Activated gamma-delta T cell treated with Interleukin-2 at 50 U/mL for 16 hours (primary cell): ENCODE data around the gene RANBP10.
A peak's percentile ranks its signal among the peaks of the same experiment; 100 is the strongest.

Source experiments
- DNase-seq: peaks from one replicate; pipeline ENCODE4 v3.0.0-alpha.2; 2020

Gene RANBP10

GRCh38 chr16:67736858-67737257 is 69.5 kb downstream of the RANBP10 start:
- no peak for DNase-seq

DNA sequence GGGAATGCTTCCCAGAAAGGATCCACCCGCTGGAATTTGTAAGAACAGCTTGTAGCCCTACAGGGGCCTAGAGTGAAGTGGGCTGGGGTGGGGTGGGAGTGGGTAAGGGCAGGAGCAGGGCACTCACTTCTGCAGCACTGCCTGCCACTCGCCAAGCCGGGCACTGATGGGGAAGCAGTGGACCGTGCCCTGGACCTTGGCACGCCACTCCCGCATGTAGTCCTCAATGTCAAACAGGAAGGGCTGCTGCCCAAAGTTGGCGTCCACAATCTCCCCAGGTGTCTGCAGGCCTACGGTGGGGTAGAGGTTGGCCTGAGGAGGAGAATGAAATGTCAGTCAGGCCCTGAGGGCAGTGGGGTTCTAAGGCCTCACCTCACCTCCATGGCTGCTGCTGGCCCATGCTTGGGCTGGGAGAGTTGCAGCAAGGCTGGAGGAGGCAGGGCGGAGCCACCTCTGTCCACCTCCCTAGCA is 71.6 kb downstream of the RANBP10 start:
- no peak for DNase-seq

DNA sequence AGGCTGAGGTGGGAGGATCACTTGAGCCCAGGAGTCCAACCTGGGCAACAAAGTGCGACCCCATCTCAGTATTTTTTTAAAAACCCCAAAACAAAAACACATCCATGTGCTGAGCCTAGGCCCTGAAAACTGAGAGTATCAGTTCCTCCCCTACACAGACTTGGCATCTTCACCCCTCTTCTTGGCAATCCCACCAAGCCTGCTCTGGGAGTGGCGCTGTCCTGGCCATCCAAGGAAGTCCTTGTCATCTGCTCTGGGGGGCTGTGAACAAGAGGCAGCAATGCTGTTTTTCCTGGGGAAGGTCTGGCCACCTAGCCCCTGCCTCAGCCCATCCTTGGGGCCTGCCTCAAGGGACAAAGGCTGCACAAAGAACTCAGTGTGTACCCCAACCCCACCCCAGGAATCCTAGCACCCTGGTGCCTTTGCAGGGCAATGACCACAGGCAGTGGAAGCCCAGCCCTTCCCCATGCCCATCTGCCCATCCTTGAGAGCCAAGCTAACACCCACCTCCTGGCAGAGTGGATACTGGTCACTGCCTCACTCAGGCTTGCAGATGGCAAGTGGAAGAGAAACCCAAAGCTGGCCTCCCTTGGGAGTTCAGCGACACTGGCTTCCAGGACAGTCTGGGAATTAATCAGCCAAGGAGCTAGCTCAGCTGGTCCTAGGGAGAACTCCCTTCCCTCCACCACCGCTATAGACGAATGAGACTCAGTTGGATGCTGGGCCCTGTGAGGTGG is 72.5 kb downstream of the RANBP10 start:
- DNase-seq: no peak

- no peak for DNase-seq
These were observed 74.6 kb downstream of the RANBP10 start for GRCh38 chr16:67731753-67732095.

- DNase-seq: no peak
These were observed 75.1 kb downstream of the RANBP10 start for GRCh38 chr16:67731071-67731752.

DNA sequence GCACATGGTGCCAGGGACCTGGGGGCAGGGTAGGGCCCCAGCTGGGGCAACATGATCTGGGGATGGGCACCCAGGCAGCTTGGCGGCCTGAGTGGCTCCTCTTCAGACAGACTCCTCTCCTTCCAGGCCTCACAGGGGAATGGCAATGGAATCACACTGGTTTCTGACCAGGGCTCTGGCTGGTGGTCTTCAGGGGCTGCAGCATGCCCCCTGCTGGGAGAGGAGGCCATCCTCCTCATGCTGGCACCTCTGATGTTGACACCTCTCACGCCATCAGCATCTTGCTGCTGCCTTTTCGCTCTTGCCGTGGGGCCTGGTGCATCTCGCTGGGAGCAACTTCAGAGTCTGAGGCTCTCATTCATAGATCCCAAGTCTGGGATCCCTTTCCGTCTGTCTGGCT is 76.0 kb downstream of the RANBP10 start:
- no peak for DNase-seq

- no peak for DNase-seq
These were observed 76.6 kb downstream of the RANBP10 start for GRCh38 chr16:67729636-67730248.

DNA sequence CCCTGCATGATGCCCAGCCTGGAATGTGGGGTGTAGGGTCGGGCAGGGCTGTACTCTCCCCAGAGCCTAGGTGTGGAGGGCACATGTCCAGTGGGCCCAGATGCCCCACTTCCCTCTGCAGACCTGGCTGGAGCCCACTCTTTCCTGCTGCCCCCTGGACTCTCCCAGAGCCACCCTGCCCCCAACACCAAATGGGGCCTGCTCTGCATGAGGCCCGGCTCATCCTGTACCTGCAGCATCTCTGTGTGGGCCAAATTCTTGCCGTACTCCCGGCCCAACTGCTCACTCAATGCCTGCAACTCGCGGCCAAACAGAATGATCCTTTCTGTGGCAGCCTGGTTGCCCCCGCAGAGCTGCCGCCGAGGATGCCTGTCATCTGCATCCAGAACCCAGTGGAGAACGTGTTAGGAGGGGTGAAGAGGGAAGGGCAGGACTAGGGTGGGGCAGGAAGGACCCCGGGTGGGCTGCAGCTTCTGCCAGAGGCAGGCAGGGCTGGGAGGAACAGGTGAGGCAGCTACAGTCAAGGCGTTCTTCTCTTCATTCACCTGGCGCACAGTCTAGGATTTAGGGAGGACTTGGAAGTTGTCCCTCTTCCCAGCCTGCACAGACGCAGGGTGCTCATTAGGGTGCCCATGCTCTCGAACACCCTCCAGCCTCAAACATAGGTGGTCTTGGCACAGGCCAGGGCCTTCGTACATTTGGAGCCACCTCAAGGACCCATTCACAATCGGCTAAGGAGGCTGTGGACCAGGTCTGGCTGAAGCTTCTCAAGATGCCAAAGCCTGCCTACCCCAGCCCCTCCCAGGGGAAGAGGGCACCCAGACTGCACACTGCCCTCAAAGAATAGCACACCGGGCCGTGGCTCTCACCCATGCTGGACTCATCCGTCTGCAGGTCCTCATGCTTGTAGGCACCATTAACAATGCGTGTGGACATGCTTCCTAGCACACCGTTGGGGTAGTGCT is 78.6 kb downstream of the RANBP10 start:
- DNase-seq: no peak

DNA sequence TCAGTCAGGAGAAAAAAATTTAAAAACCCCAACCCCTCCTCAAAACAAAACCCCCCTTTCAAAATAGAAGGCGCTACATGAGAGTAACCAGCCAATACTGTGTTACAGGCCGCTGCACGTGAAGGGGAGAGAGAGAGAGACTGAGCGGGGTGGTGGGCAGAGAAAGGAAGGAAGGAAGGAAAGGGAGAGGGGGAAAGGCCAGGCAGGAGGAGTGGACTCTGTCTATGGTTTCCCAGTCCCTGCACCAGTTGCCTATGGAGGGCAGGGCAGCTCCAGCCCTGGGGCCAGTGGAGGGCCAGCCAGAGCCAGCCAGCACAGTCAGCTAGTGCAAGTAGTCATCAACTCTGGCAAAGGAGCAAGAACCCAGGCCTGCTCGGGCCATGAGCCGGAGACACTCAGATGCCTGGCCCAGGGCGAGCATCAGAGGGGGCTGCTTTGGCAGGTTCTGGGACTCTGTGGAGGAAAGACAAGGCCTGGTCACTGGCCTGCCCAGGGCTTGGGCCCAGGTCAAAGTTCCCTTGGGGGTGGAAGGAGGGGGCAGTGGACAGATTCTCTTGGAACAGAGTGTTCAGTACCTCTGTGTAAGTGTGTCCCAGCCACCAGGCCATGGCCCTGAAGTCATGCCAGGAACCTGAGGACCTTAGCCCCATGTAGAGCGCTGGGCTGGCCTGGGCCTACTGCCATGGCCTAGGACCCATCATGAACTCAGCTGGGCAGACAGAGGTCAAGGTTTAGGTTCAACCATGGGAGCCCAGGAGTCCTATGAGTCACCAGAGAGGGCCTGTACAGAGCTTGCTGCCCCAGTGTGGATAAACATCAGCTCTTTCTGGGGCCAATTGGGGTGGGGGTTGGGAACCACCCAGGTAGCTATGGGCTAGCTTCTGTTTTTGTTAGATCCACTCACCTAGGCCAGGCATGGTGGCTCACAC is 80.0 kb downstream of the RANBP10 start:
- no peak for DNase-seq

DNA sequence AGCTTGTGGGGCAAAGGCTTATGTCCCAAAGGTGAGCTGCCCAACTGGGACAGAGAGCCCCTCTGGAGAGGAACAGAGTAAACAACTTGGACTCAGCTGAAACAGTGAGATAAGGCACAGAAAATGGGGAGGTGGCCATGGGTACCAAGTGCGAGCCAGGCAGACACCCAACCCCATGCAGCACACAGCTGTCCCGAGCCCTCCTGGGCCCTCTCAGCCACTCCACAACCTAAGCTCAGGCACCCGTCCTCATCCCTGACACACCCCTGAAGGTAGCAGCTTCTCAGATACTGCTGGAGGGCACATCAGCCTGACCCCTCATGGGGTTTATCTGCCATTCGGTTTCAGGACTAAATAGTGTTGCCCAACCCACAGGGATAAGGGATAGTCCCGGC is 82.5 kb downstream of the RANBP10 start:
- no peak for DNase-seq

DNA sequence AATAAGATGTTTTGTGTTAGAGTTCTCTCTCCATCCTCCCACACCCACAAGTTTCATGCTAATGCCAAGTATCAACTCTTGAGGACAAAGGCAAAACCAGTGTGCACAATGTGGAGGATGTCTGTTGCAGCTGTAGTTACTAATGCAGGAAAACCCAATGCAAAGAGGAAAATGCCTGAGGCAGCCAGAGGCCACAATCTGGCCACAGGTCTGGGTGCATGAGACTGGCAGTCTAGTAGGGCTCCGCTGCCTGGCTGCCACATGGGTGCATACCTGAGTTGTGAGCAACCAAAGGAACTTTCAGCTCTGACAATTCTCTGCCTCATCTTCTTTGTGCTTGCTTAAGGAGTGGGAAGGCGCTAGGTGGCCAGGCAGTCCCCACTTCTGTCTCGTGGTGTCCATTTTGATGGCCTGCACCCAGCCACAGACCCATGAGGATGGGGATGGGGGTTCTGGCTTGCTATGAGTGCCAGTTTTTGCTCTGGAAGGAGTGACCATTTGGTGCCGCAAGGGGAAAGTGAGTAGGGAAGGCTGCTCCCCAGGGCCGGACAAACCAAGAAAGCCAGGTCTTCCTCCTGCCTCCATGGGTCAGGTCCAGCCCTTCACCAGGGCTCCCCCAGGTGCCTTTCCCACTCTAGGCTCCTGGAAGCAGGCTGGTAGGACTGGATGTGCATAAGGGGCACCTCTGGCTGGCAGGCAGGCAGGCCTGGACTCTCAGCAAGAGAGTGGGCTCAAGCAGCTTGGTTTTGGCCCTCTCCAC is 83.0 kb downstream of the RANBP10 start:
- DNase-seq: no peak

GRCh38 chr16:67720236-67720635 is 86.1 kb downstream of the RANBP10 start:
- DNase-seq: no peak

- DNase-seq: no peak
These were observed 86.6 kb downstream of the RANBP10 start for GRCh38 chr16:67719778-67720144.

GRCh38 chr16:67719048-67719777 is 87.1 kb downstream of the RANBP10 start, which contains the start of gene GFOD2:
Gene GFOD2, minus strand, starts transcription at chr16:67719316. Its CDS starts 33,601 bp downstream, at chr16:67685715.
- peak; percentile 99 for DNase-seq

DNA sequence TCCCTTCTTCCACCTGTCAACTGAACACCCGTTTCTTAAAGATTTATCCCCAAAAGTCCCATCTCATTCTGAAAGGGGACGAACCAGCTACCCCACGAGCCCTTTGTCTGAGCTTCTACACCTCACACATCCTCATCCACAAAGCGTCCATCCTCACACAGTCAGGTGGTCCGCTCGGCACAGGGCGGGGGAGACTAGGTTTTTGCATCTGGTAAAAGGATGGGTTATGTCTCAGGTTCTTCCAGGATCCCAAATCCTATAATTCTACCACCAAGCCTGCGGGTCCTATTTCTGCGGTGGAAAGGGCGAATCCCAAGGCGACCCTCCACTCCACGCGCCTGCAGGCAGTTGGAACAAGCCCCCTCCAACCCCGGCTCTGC is 87.7 kb downstream of the RANBP10 start:
- no peak for DNase-seq

DNA sequence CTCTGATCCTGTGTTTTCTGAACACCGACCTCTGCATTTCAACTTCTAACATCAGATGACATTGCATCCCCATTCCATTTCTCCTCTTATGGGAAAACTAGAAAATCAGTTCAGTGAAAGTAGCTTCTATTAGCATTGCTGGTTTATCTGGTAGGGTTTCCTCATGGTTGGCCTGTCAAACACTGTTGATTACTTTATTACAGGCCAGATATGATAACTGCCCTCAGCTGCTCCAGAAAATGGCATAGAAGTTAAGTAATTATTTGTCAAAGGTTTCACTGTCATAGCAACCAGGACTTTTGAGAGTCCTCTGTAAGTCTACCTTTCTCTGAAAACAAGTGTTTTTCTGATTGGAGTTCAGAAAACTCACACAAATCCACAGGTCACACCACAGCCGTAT is 90.3 kb downstream of the RANBP10 start:
- DNase-seq: no peak

DNA sequence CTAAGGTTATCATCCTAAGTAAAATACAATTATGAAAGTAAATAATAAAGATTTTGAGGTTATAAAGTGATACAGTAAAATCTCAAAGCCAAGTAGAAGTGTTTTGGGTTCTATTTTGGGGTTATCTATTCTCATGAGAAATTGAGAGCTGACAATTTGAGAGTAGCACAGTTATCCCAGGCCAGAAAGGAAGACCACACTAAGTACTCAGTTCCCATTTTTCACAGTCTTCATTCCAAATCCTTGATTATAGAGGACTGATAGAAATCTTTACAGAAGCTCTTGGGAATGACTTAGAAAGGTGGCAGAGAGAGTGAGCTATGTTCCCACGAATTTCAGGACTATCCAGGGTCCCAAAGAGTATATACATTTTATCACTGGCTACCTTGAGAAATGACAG is 91.8 kb downstream of the RANBP10 start:
- no peak for DNase-seq

DNA sequence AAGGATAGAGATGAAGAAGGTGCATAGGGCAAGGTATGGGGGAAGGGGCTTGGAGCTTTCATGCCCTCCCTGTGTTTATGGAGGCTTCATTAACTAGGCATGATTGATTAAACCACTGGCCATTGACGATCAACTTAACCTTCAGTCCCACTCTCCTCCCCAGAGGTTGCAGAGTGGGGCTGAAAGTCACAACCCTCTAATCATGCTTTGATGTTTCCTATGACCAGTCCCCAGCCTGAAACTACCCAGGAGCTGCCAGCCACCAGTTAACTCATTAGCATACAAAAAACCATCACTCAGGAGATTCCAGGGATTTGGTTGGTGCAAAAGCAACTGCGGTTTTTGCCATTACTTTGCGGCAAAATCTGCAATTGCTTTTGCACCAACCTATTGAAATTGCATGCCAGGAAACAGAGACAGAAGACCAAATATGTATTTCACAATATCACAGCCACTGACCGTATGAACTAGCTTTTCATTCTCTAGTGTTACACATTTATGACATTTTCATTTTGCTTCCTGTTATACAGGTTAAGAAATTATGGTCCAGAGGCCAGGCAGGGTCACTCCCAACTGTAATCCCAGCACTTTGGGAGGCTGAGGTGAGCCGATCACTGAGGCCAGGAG is 92.6 kb downstream of the RANBP10 start:
- DNase-seq: no peak

DNA sequence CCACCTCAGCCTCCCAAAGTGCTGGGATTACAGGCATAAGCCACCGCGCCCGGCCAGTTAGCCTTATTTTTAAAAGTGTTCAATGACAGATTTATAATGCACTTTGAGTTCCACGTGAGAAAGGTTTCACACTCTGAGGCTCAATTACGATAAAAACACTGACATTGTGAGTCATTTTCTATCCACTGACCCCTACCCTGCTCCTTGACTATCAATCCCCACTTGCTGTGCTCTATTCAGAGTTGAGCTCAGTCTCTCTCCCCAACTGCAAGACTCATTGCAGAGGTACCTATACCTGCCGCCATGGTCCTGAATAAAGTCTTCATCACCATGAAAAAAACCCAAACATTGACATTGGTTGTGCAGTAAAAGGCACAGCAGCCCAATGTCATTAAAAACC is 95.8 kb downstream of the RANBP10 start:
- no peak for DNase-seq

DNA sequence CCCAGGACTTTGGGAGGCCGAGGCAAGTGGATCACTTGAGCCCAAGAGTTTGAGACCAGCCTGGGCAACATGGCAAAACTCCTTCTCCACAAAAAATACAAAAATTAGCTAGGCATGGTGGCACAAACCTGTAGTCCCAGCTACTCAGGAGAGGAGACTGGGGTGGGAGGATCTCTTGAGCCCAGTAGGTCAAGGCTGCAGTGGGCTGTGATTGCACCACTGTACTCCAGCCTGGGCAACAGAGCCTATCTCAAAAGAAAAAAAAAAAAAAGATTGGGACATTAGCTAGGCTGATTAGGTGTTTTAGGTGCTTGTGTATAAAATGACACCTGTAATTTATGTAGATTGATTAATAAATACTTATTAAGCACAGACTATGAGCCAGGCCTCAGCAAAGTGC is 97.3 kb downstream of the RANBP10 start:
- DNase-seq: no peak
